ENCODE data around the gene PEX7.
"Not testable (repeated sequence)": the region's sequence is repeated elsewhere in the genome, so short reads cannot be mapped to it uniquely, and the experiment has no call there.

Gene PEX7

DNA sequence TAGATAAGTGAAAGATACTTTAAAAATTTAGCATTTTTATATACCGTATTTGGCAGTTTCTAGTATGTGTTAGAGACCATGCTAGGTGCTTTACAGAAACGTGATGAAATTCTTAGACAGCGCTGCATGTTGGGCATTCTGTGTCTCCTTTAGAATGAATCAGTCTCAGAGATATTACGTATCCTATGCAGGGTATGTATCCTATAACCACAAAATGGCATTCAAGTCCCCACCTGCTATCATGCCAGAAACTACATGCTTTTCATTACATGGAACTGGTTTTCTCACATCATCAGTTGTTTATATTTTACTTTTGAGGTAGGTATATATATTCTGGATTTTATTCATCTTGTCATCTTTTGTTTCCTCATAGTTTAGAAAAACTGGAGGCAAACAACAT, 42.3 kb downstream of the PEX7 start:
- no peaks in the 10 kb centered on the region for H3K36me3 ChIP-seq (ENCODE audit: control insufficient read depth, insufficient read depth, low read length)
- no peaks in the 10 kb centered on the region for H3K27me3 ChIP-seq (replicated peaks; ENCODE audit: control insufficient read depth, insufficient read depth, low read length, poor library complexity, severe bottlenecking)
- H3K9me3 ChIP-seq (ENCODE audit: control insufficient read depth, low read length), result no peaks in the 10 kb centered on the region
- H3K27ac ChIP-seq (ENCODE audit: insufficient read depth, low read length, poor library complexity, severe bottlenecking), result no peak overlapping the region
- H3K4me3 ChIP-seq (ENCODE audit: insufficient read depth, low read depth, low read length, poor library complexity, severe bottlenecking), result no peak overlapping the region
- no peak for DNase-seq
- H3K4me1 ChIP-seq (ENCODE audit: control insufficient read depth, insufficient read depth, low read length, poor library complexity, severe bottlenecking), result no peaks in the 10 kb centered on the region

DNA sequence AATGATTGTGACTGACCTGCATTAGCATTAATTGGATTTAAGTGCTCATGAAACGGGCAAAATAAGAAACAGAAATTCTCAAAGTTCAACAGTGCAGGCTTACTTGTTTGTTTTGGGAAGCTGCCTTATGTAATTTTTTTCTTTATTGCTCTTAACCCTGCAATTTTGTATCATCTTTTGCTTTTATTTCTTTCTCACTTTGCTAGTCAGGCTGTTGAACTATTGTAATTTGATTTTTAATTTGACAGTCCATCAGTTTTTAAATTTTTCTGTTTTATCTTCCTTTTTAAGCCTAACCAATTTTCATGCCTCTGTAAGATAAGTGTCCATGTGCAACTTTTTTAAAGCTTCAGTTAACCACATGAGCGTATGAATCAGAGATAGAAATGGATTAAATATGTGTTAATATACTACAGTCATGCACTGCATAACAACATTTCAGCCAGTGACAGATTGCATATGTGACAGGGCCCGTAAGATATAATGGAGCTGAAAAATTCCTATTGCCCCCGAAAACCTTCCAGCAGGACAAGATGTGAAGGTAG, 44.6 kb downstream of the PEX7 start:
- no peaks in the 10 kb centered on the region for H3K4me1 ChIP-seq (ENCODE audit: control insufficient read depth, insufficient read depth, low read length, poor library complexity, severe bottlenecking)
- no peak for DNase-seq
- no peaks in the 10 kb centered on the region for H3K27me3 ChIP-seq (replicated peaks; ENCODE audit: control insufficient read depth, insufficient read depth, low read length, poor library complexity, severe bottlenecking)

DNA sequence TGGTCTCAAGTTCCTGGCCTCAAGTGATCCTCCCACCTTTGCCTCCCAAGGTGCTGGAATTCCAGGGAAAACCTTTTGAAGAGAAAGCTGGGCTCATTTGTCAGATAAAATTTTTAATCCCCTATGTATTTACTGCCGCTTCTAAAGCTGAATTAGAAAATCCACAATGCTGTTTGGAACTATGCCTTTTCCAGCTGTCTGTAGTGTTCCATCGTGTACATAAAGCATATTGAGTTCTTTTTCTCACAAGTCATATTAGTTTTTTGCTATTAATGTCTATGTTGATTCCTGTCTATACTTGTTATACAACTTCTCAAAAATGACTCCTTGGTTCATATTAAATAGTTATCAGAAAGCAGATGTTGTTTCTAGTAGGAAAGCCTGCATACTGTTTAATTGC, 47.1 kb downstream of the PEX7 start:
- Histone ChIP-seq H3K27me3 (replicated peaks; ENCODE audit: control insufficient read depth, insufficient read depth, low read length, poor library complexity, severe bottlenecking) (no peaks in the 10 kb centered on the region), H3K27ac (ENCODE audit: insufficient read depth, low read length, poor library complexity, severe bottlenecking) (no peak overlapping the region), H3K4me3 (ENCODE audit: insufficient read depth, low read depth, low read length, poor library complexity, severe bottlenecking) (no peak overlapping the region), H3K4me1 (ENCODE audit: control insufficient read depth, insufficient read depth, low read length, poor library complexity, severe bottlenecking) (no peaks in the 10 kb centered on the region), H3K36me3 (ENCODE audit: control insufficient read depth, insufficient read depth, low read length) (peaks cover 8% of the 10 kb centered on the region), H3K9me3 (ENCODE audit: control insufficient read depth, low read length) (peaks cover 10% of the 10 kb centered on the region)
- no peak for DNase-seq

More for the DNA sequence above, 44.6 kb downstream of the PEX7 start:
- no peak overlapping the region for H3K27ac ChIP-seq (ENCODE audit: insufficient read depth, low read length, poor library complexity, severe bottlenecking)
- H3K36me3 ChIP-seq (ENCODE audit: control insufficient read depth, insufficient read depth, low read length), result peaks cover 3% of the 10 kb centered on the region
- H3K4me3 ChIP-seq (ENCODE audit: insufficient read depth, low read depth, low read length, poor library complexity, severe bottlenecking), result no peak overlapping the region
- no peaks in the 10 kb centered on the region for H3K9me3 ChIP-seq (ENCODE audit: control insufficient read depth, low read length)

DNA sequence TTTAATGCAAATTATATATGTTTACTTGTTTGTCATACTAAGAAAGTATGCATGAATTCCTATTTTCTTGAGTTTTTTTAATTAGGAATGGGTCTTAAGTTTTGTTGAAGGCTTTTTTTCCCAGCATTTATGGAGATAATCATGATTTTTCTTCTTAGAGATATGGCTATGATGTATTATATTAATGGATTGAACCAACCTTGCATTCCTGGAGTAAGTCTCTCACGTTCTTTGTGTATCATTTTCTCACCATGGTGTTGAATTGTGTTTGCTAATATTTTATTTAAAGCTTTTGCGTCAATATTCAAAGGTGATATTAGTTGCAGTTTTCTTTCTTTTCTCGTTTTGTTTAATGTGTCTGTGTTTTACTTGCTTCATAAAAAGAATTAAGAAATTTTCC, 51.4 kb downstream of the PEX7 start:
- Histone ChIP-seq H3K4me1 (ENCODE audit: control insufficient read depth, insufficient read depth, low read length, poor library complexity, severe bottlenecking) (no peaks in the 10 kb centered on the region), H3K27me3 (replicated peaks; ENCODE audit: control insufficient read depth, insufficient read depth, low read length, poor library complexity, severe bottlenecking) (no peaks in the 10 kb centered on the region), H3K36me3 (ENCODE audit: control insufficient read depth, insufficient read depth, low read length) (peaks cover 8% of the 10 kb centered on the region), H3K4me3 (ENCODE audit: insufficient read depth, low read depth, low read length, poor library complexity, severe bottlenecking) (no peak overlapping the region), H3K9me3 (ENCODE audit: control insufficient read depth, low read length) (peaks cover 10% of the 10 kb centered on the region), H3K27ac (ENCODE audit: insufficient read depth, low read length, poor library complexity, severe bottlenecking) (no peak overlapping the region)
- no peak for DNase-seq

DNA sequence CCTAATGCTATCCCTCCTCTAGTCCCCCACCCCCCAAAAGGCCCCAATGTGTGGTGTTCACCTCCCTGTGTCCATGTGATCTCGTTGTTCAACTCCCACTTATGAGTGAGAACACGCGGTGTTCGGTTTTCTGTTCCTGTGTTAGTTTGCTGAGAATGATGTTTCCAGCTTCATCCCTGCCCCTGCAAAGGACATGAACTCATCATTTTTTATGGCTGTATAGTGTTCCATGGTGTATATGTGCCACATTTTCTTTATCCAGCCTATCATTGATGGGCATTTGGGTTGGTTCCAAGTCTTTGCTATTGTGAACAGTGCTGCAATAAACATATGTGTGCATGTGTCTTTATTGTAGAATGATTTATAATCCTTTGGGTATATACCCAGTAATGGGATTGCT, 54.1 kb downstream of the PEX7 start:
- H3K9me3 ChIP-seq (ENCODE audit: control insufficient read depth, low read length); H3K36me3 ChIP-seq (ENCODE audit: control insufficient read depth, insufficient read depth, low read length); H3K4me1 ChIP-seq (ENCODE audit: control insufficient read depth, insufficient read depth, low read length, poor library complexity, severe bottlenecking): not testable (repeated sequence)

DNA sequence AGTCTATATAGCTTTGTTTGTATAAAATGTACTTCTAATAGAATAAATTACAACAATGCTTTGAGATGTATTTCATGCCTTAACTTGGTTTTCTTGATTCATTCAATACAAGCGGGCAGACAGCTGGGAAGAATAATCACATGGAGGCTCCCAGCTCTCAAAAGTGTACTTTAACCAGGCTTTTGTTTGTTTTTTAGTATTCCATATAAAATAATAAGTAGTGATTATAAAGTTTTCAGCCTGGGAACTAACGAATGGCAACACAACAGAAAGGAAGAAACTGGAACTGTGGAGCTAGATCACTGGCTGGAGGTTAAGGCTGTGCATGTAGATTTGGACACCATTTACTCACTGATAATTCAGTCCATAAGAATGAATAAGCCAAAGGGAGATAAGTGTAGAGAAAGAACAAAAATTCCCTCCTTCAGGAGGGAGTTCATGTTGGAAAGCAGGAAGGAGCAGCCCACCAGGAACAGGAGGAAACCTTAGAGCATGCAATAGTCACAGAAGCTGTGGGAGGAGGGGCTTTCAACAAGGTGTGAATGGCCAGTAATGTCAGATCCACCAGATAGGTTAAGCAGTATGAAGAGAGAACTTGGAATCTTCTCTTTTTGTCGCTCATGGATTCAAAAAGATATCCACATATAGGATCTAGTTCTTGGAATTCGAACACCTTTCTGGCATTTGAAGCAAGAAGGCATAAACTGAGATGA, 58.5 kb downstream of the PEX7 start:
- no peaks in the 10 kb centered on the region for H3K9me3 ChIP-seq (ENCODE audit: control insufficient read depth, low read length)
- H3K27ac ChIP-seq (ENCODE audit: insufficient read depth, low read length, poor library complexity, severe bottlenecking), result no peak overlapping the region
- no peaks in the 10 kb centered on the region for H3K27me3 ChIP-seq (replicated peaks; ENCODE audit: control insufficient read depth, insufficient read depth, low read length, poor library complexity, severe bottlenecking)
- no peaks in the 10 kb centered on the region for H3K4me1 ChIP-seq (ENCODE audit: control insufficient read depth, insufficient read depth, low read length, poor library complexity, severe bottlenecking)
- no peak overlapping the region for H3K4me3 ChIP-seq (ENCODE audit: insufficient read depth, low read depth, low read length, poor library complexity, severe bottlenecking)
- H3K36me3 ChIP-seq (ENCODE audit: control insufficient read depth, insufficient read depth, low read length), result no peaks in the 10 kb centered on the region
- no peak for DNase-seq

More for the DNA sequence above, 54.1 kb downstream of the PEX7 start:
- not testable (repeated sequence) for DNase-seq; H3K4me3 ChIP-seq (ENCODE audit: insufficient read depth, low read depth, low read length, poor library complexity, severe bottlenecking); H3K27ac ChIP-seq (ENCODE audit: insufficient read depth, low read length, poor library complexity, severe bottlenecking); H3K27me3 ChIP-seq (replicated peaks; ENCODE audit: control insufficient read depth, insufficient read depth, low read length, poor library complexity, severe bottlenecking)

DNA sequence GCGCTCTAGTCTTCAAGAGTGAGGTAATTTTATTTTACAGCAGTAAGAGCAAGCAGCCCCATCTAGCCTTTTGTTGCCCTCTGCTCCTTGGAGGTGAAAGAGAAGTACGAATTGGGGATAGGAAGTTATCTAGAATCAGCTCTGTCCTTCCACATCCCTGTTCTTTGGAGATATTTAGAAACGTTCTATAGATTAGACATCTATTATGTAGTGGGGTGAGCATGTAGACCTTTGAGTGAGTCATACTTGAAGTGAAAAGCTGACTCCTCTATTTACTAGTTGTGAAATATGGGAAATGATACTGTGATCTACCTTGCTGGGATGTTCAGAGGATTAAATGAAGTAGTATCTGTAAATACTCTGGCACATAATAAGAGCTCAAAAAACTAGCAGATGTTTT, 63.7 kb downstream of the PEX7 start:
- Histone ChIP-seq H3K4me1 (ENCODE audit: control insufficient read depth, insufficient read depth, low read length, poor library complexity, severe bottlenecking) (no peaks in the 10 kb centered on the region), H3K27ac (ENCODE audit: insufficient read depth, low read length, poor library complexity, severe bottlenecking) (no peak overlapping the region), H3K36me3 (ENCODE audit: control insufficient read depth, insufficient read depth, low read length) (no peaks in the 10 kb centered on the region), H3K9me3 (ENCODE audit: control insufficient read depth, low read length) (no peaks in the 10 kb centered on the region), H3K4me3 (ENCODE audit: insufficient read depth, low read depth, low read length, poor library complexity, severe bottlenecking) (no peak overlapping the region), H3K27me3 (replicated peaks; ENCODE audit: control insufficient read depth, insufficient read depth, low read length, poor library complexity, severe bottlenecking) (no peaks in the 10 kb centered on the region)
- no peak for DNase-seq

DNA sequence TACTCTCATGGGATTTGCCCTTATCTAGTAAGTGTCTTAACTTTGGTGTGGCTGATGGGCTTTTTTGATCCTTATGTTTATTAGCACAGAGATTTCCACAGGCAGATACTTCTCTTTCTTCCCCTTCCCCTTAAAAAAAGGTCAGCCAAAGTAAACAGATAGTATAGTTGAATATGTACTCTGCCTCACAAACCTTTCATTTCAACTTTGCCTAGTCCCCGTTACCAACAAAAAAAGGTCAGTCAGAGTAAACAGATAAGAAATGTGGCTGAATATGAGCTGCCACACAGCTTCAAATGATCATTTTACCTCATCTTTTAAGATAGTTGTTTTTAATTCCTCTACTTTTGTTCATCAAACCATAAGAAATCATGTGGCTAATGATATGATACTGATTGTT, 65.6 kb downstream of the PEX7 start:
- Histone ChIP-seq H3K27ac (ENCODE audit: insufficient read depth, low read length, poor library complexity, severe bottlenecking) (no peak overlapping the region), H3K9me3 (ENCODE audit: control insufficient read depth, low read length) (no peaks in the 10 kb centered on the region), H3K36me3 (ENCODE audit: control insufficient read depth, insufficient read depth, low read length) (no peaks in the 10 kb centered on the region), H3K4me3 (ENCODE audit: insufficient read depth, low read depth, low read length, poor library complexity, severe bottlenecking) (no peak overlapping the region), H3K27me3 (replicated peaks; ENCODE audit: control insufficient read depth, insufficient read depth, low read length, poor library complexity, severe bottlenecking) (no peaks in the 10 kb centered on the region), H3K4me1 (ENCODE audit: control insufficient read depth, insufficient read depth, low read length, poor library complexity, severe bottlenecking) (no peaks in the 10 kb centered on the region)
- DNase-seq, result no peak

DNA sequence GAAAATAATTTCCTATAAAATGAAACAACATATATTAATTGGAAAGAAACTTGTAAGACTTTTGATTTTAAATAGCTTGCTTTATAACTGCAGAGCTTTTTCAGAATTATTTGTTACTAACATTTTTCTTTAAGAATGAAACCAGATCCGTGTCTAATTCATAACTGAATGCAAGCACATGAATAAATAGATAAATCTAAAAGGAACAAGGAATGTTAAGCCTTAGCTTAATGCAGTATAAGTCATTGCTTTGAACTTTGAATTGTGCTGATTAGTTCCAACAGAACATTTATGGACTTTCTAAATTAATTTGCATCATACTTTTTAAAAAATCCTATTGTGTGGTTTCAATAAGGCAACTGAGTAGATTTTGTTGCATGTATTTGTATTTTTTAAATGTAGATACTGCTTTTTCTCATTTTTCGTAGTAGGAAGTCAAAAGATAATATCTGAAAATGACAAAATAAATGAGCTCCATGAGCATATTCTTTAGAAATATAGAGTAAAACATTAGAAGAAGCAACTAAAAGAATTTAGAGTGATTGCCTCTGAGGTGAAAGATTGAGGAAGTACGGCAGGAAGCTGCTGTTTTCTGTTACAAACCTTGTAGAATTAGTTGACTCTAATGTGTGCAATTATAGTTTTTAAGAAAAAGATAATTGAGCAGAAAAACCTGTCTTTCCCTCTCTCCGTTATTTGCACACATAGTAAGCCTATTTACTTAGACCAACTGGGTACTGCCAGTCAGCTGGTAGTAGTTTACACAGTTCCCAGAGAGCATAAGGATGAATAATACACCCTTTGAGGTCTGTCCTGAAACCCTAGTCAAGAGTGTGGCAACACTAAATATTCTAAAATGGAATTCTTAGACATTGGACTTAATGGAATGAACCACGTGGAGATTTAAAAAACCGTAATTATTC, 67.1 kb downstream of the PEX7 start:
- H3K4me3 ChIP-seq (ENCODE audit: insufficient read depth, low read depth, low read length, poor library complexity, severe bottlenecking), result no peak overlapping the region
- no peaks in the 10 kb centered on the region for H3K4me1 ChIP-seq (ENCODE audit: control insufficient read depth, insufficient read depth, low read length, poor library complexity, severe bottlenecking)
- no peaks in the 10 kb centered on the region for H3K36me3 ChIP-seq (ENCODE audit: control insufficient read depth, insufficient read depth, low read length)
- no peak for DNase-seq
- no peaks in the 10 kb centered on the region for H3K9me3 ChIP-seq (ENCODE audit: control insufficient read depth, low read length)
- no peak overlapping the region for H3K27ac ChIP-seq (ENCODE audit: insufficient read depth, low read length, poor library complexity, severe bottlenecking)
- no peaks in the 10 kb centered on the region for H3K27me3 ChIP-seq (replicated peaks; ENCODE audit: control insufficient read depth, insufficient read depth, low read length, poor library complexity, severe bottlenecking)
